Progenitor cell of endocrine pancreas (in vitro differentiated cells): ENCODE measurements around the gene GNAI2. TPM values are rescaled to one million over a fixed set of nuclear protein-coding genes. Genes with fewer than 3 reads are reported as not detected.
A peak's percentile ranks its signal among the peaks of the same experiment; 100 is the strongest.

Source experiments
- DNase-seq: peaks from one replicate; pipeline ENCODE4 v3.0.0; 2021; ENCODE audit warnings: low spot score; ENCODE audit not compliant: unreplicated experiment
- H3K27ac Mint-ChIP-seq: 2 replicates; pipeline ENCODE4 v1.8.0; 2021; ENCODE audit warnings: mild to moderate bottlenecking, moderate library complexity, mixed read lengths
- H3K27me3 Mint-ChIP-seq: 2 replicates; pipeline ENCODE4 v1.8.0; 2021; ENCODE audit warnings: mixed read lengths
- H3K36me3 Mint-ChIP-seq: 2 replicates; pipeline ENCODE4 v1.8.0; 2022; ENCODE audit warnings: mixed read lengths; ENCODE audit not compliant: insufficient read depth
- H3K4me1 Mint-ChIP-seq: 2 replicates; pipeline ENCODE4 v1.8.0; 2021; ENCODE audit warnings: low read depth, mixed read lengths
- H3K4me3 Mint-ChIP-seq: 2 replicates; pipeline ENCODE4 v1.8.0; 2021; ENCODE audit warnings: low read depth, mild to moderate bottlenecking, moderate library complexity, mixed read lengths
- H3K9me3 Mint-ChIP-seq: 2 replicates; pipeline ENCODE4 v1.8.0; 2021; ENCODE audit warnings: low read depth, mixed read lengths
- CTCF ChIP-seq: fragments of 200-600 bp; sonication (generic); IDR thresholded peaks from one replicate; pipeline ENCODE4 v1.5.0; 2021; ENCODE audit warnings: antibody characterized with exemption, mild to moderate bottlenecking; ENCODE audit not compliant: unreplicated experiment
- total RNA-seq: library from RNA; stranded (reverse); gene quantifications from 2 replicates; pipeline ENCODE4 v1.2.1, GENCODE V29; 2021

The GNAI2 gene
- total RNA-seq, 1 donor from 2014 or later: 171 TPM

- no peaks in the 10 kb centered on the region for H3K9me3 Mint-ChIP-seq
- no peaks in the 10 kb centered on the region for H3K36me3 Mint-ChIP-seq
- H3K27me3 Mint-ChIP-seq: no peaks in the 10 kb centered on the region
- H3K27ac Mint-ChIP-seq: peak overlapping the region; percentile 92
- peaks cover 43% of the 10 kb centered on the region for H3K4me1 Mint-ChIP-seq
- peak overlapping the region; percentile 93 for H3K4me3 Mint-ChIP-seq
- no peak for DNase-seq
- TF ChIP-seq CTCF: no peak
Measured at GRCh38 chr3:50237754-50238548, 1.9 kb downstream of the GNAI2 start.

- no peak for TF ChIP-seq CTCF
- Mint-ChIP-seq H3K36me3 (no peaks in the 10 kb centered on the region), H3K9me3 (no peaks in the 10 kb centered on the region), H3K27ac (no peak overlapping the region), H3K4me3 (peak overlapping the region; percentile 93), H3K4me1 (peaks cover 38% of the 10 kb centered on the region), H3K27me3 (no peaks in the 10 kb centered on the region)
- no peak for DNase-seq
Measured at GRCh38 chr3:50238549-50239026, 2.6 kb downstream of the GNAI2 start.

- H3K36me3 Mint-ChIP-seq: peaks cover 2% of the 10 kb centered on the region
- H3K27ac Mint-ChIP-seq: no peak overlapping the region
- peaks cover 37% of the 10 kb centered on the region for H3K4me1 Mint-ChIP-seq
- no peak for TF ChIP-seq CTCF
- H3K27me3 Mint-ChIP-seq: no peaks in the 10 kb centered on the region
- H3K4me3 Mint-ChIP-seq: peak overlapping the region; percentile 40
- DNase-seq: no peak
- H3K9me3 Mint-ChIP-seq: no peaks in the 10 kb centered on the region
Measured at GRCh38 chr3:50239649-50240048, 3.6 kb downstream of the GNAI2 start.

GRCh38 chr3:50241163-50241562 lies 5.2 kb downstream of the GNAI2 start:
- Mint-ChIP-seq H3K9me3 (no peaks in the 10 kb centered on the region), H3K4me1 (peaks cover 40% of the 10 kb centered on the region), H3K27ac (peak overlapping the region; percentile 47), H3K4me3 (peak overlapping the region; percentile 50), H3K36me3 (peaks cover 2% of the 10 kb centered on the region), H3K27me3 (no peaks in the 10 kb centered on the region)
- TF ChIP-seq CTCF: no peak
- DNase-seq: no peak

- H3K36me3 Mint-ChIP-seq: peaks cover 2% of the 10 kb centered on the region
- H3K4me3 Mint-ChIP-seq: no peak overlapping the region
- no peak for DNase-seq
- TF ChIP-seq CTCF: no peak
- peaks cover 42% of the 10 kb centered on the region for H3K4me1 Mint-ChIP-seq
- H3K27ac Mint-ChIP-seq: no peak overlapping the region
- H3K9me3 Mint-ChIP-seq: no peaks in the 10 kb centered on the region
- H3K27me3 Mint-ChIP-seq: no peaks in the 10 kb centered on the region
Measured at GRCh38 chr3:50241713-50242380, 5.8 kb downstream of the GNAI2 start.
